CD14-positive monocyte (primary cell): ENCODE data around the gene CDKN1B. TPM values are rescaled to one million over a fixed set of nuclear protein-coding genes. Genes with fewer than 3 reads are reported as not detected.

Experiments used
- DNase-seq, 3 donors: peaks; one replicate each; pipeline ENCODE4 v3.0.0-alpha.2; 2011 to 2022
- H2AFZ ChIP-seq: 2 replicates; pipeline ENCODE4 v1.6.0; 2012; ENCODE audit warnings: mild to moderate bottlenecking, low read depth, low read length, inconsistent platforms; ENCODE audit not compliant: insufficient read depth, poor library complexity, severe bottlenecking
- H3K27ac ChIP-seq, 2 donors: 1 replicate in 1 of 2; 2 replicates in 1 of 2; pipeline ENCODE4 v1.5.1; 2012 to 2013; ENCODE audit warnings: low read length in 2 of 2, control low read depth in 1 of 2, inconsistent platforms in 1 of 2, low read depth in 1 of 2, mild to moderate bottlenecking in 1 of 2
- H3K27me3 ChIP-seq, 2 donors: one replicate each; pipeline versions ENCODE4 v1.6.0 to v1.6.1; 2011 to 2013; ENCODE audit warnings: low read length in 2 of 2; ENCODE audit not compliant: control insufficient read depth in 2 of 2, insufficient read depth in 2 of 2
- H3K36me3 ChIP-seq, 2 donors: replicated peaks in 1 of 2; 1 replicate in 1 of 2; 2 replicates in 1 of 2; pipeline versions ENCODE4 v1.5.1 to v1.6.1; 2012 to 2013; ENCODE audit warnings: low read length in 2 of 2, control low read depth in 1 of 2, inconsistent platforms in 1 of 2, mild to moderate bottlenecking in 1 of 2; ENCODE audit not compliant: insufficient read depth in 2 of 2, control insufficient read depth in 1 of 2
- H3K4me1 ChIP-seq, 2 donors: 1 replicate in 1 of 2; 2 replicates in 1 of 2; pipeline versions ENCODE4 v1.5.1 to v1.6.1; 2012 to 2013; ENCODE audit warnings: low read length in 2 of 2, control low read depth in 1 of 2, inconsistent platforms in 1 of 2, mild to moderate bottlenecking in 1 of 2, moderate library complexity in 1 of 2; ENCODE audit not compliant: insufficient read depth in 2 of 2, control insufficient read depth in 1 of 2
- H3K4me2 ChIP-seq: replicated peaks from 2 replicates; pipeline ENCODE3; 2012; ENCODE audit warnings: low read length, moderate library complexity, mild to moderate bottlenecking; ENCODE audit not compliant: poor library complexity, severe bottlenecking; ENCODE audit errors: extremely low read depth
- H3K4me3 ChIP-seq, 3 experiments: fragments of 200-600 bp in 1 of 3; sonication (generic) in 1 of 3; replicated peaks in 1 of 3; 1 replicate in 2 of 3; 2 replicates in 1 of 3; pipeline ENCODE4 v1.5.1; 2011 to 2013; ENCODE audit warnings: low read length in 3 of 3, mild to moderate bottlenecking in 3 of 3, control low read depth in 2 of 3, low read depth in 2 of 3, inconsistent platforms in 1 of 3, moderate library complexity in 1 of 3
- H3K79me2 ChIP-seq: 2 replicates; pipeline ENCODE4 v1.6.0; 2012; ENCODE audit warnings: mild to moderate bottlenecking, control low read depth, inconsistent platforms, low read length, moderate library complexity; ENCODE audit not compliant: insufficient read depth
- H3K9ac ChIP-seq: 2 replicates; pipeline ENCODE4 v1.6.0; 2017; ENCODE audit warnings: low read length, mild to moderate bottlenecking; ENCODE audit not compliant: insufficient read depth, poor library complexity, severe bottlenecking
- H3K9me3 ChIP-seq, 2 donors: replicated peaks in 1 of 2; 1 replicate in 1 of 2; 2 replicates in 1 of 2; pipeline versions ENCODE4 v1.5.1 to v1.6.1; 2012 to 2013; ENCODE audit warnings: low read length in 2 of 2, control low read depth in 1 of 2; ENCODE audit not compliant: control insufficient read depth in 1 of 2, insufficient read depth in 1 of 2
- H4K20me1 ChIP-seq: 2 replicates; pipeline ENCODE4 v1.6.0; 2012; ENCODE audit warnings: mild to moderate bottlenecking, low read length, control low read depth, moderate library complexity; ENCODE audit not compliant: insufficient read depth
- H3K27ac Mint-ChIP-seq, 7 donors: one replicate each; pipeline ENCODE4 v1.8.0; 2020; ENCODE audit warnings: mild to moderate bottlenecking in 7 of 7, mixed read lengths in 7 of 7, moderate library complexity in 6 of 7, inconsistent platforms in 2 of 7
- H3K27me3 Mint-ChIP-seq, 3 donors: one replicate each; pipeline ENCODE4 v1.8.0; 2021 to 2022; ENCODE audit warnings: low read depth in 3 of 3, mild to moderate bottlenecking in 3 of 3, mixed read lengths in 3 of 3, moderate library complexity in 3 of 3, inconsistent platforms in 1 of 3
- H3K36me3 Mint-ChIP-seq, 2 donors: one replicate each; pipeline ENCODE4 v1.8.0; 2020; ENCODE audit warnings: mixed read lengths in 2 of 2, inconsistent platforms in 1 of 2, mild to moderate bottlenecking in 1 of 2
- H3K4me1 Mint-ChIP-seq: one replicate; pipeline ENCODE4 v1.8.0; 2020; ENCODE audit warnings: mild to moderate bottlenecking, mixed read lengths
- H3K4me3 Mint-ChIP-seq, 2 donors: one replicate each; pipeline ENCODE4 v1.8.0; 2020; ENCODE audit warnings: mild to moderate bottlenecking in 2 of 2, mixed read lengths in 2 of 2, moderate library complexity in 1 of 2
- H3K9me3 Mint-ChIP-seq, 7 donors: one replicate each; pipeline ENCODE4 v1.8.0; 2020 to 2022; ENCODE audit warnings: mixed read lengths in 7 of 7, mild to moderate bottlenecking in 6 of 7, moderate library complexity in 6 of 7, inconsistent platforms in 2 of 7
- CTCF ChIP-seq: fragments of 200-600 bp; IDR thresholded peaks from one replicate; pipeline ENCODE4 v1.8.0; 2022; ENCODE audit warnings: antibody characterized with exemption, mild to moderate bottlenecking
- WGBS: methylation state at CpG from one replicate; pipeline ENCODE4 v1.1.5; 2013; ENCODE audit warnings: missing lambda C conversion rate; ENCODE audit not compliant: insufficient coverage; 5-methylcytosine and 5-hydroxymethylcytosine counted together
- intact Hi-C, 2 donors: fragments of 100-400 bp; cut with micrococcal nuclease; formaldehyde crosslinking; loops; one replicate each; pipeline versions ENCODE4 v1.15.0 to v1.15.1; 2023
- polyA plus RNA-seq, 3 donors: library from polyadenylated mRNA; depleted of rRNA in 1 of 3; unstranded in 2 of 3; stranded (reverse) in 1 of 3; fragments of 300-500 nt in 2 of 3; fragments of >200 nt in 1 of 3; fragmentation: Illumina TruSeq in 2 of 3; gene quantifications; 1 replicate in 2 of 3; 2 replicates in 1 of 3; pipeline ENCODE4 v1.2.3, GENCODE V29; 2012 to 2021

The CDKN1B gene
- polyA plus RNA-seq, 3 donors = 9.2 to 98.1 (median 9.5) TPM

GRCh38 chr12:12701457-12701856, 15.7 kb upstream of the CDKN1B start:
- H3K9me3 ChIP-seq = no peaks in the 10 kb centered on the region
- peaks cover 24% of the 10 kb centered on the region for H3K4me1 Mint-ChIP-seq
- no peaks in the 10 kb centered on the region for H4K20me1 ChIP-seq
- H3K4me3 Mint-ChIP-seq = no peak overlapping the region
- H2AFZ ChIP-seq = no peak overlapping the region
- no peak overlapping the region for H3K4me2 ChIP-seq
- no peak for TF ChIP-seq CTCF
- intact Hi-C loops = loop anchor here (5.0 to 10.0 kb wide), 5 partner anchors 57 to 344 kb away; partner anchors contain the start of genes BORCS5 (in 1 of the 2) and DUSP16 (in 1 of the 2)
- DNase-seq = no peak
- H3K27me3 ChIP-seq = no peaks in the 10 kb centered on the region
- no peaks in the 10 kb centered on the region for H3K36me3 ChIP-seq
- WGBS = 100% methylated on average over 2 of the region's 3 CpGs
- H3K9ac ChIP-seq = no peak overlapping the region
- no peaks in the 10 kb centered on the region for H3K9me3 Mint-ChIP-seq
- peaks cover 25 to 32% of the 10 kb centered on the region in 2 donors for H3K4me1 ChIP-seq
- no peaks in the 10 kb centered on the region for H3K36me3 Mint-ChIP-seq
- H3K4me3 ChIP-seq = no peak overlapping the region
- no peaks in the 10 kb centered on the region for H3K27me3 Mint-ChIP-seq
- no peak overlapping the region for H3K27ac ChIP-seq
- no peak overlapping the region for H3K27ac Mint-ChIP-seq
- H3K79me2 ChIP-seq = no peaks in the 10 kb centered on the region

- H3K4me3 Mint-ChIP-seq = no peak overlapping the region
- intact Hi-C loops = loop anchor here (5.0 to 10.0 kb wide), 5 partner anchors 60 to 347 kb away; partner anchors contain the start of genes BORCS5 (in 1 of the 2) and DUSP16 (in 1 of the 2)
- H3K4me1 ChIP-seq = peaks cover 18 to 22% of the 10 kb centered on the region in 2 donors
- no peak overlapping the region for H3K27ac ChIP-seq
- H3K36me3 ChIP-seq = no peaks in the 10 kb centered on the region
- H3K4me1 Mint-ChIP-seq = peaks cover 15% of the 10 kb centered on the region
- TF ChIP-seq CTCF = peak; percentile 92
- peak; percentile 76 to 80 (median 79) for DNase-seq
- no peaks in the 10 kb centered on the region for H3K27me3 ChIP-seq
- no peaks in the 10 kb centered on the region for H3K9me3 ChIP-seq
- H3K4me2 ChIP-seq = no peak overlapping the region
- H3K27me3 Mint-ChIP-seq = no peaks in the 10 kb centered on the region
- H3K36me3 Mint-ChIP-seq = no peaks in the 10 kb centered on the region
- H3K9me3 Mint-ChIP-seq = no peaks in the 10 kb centered on the region
- H3K9ac ChIP-seq = no peak overlapping the region
- no peaks in the 10 kb centered on the region for H4K20me1 ChIP-seq
- no peak overlapping the region for H2AFZ ChIP-seq
- no CpG with 5 or more reads among the region's 7 CpGs for WGBS
- H3K27ac Mint-ChIP-seq = peak overlapping the region in 1 of 7 donors; percentile 28
- no peak overlapping the region for H3K4me3 ChIP-seq
- no peaks in the 10 kb centered on the region for H3K79me2 ChIP-seq
Observed at GRCh38 chr12:12704593-12705230, 12.5 kb upstream of the CDKN1B start.
